HG02759 (cell line): ENCODE results near the gene ENTREP1.
"Not testable (repeated sequence)": the region's sequence is repeated elsewhere in the genome, so short reads cannot be mapped to it uniquely, and the experiment has no call there.

Source experiments
- ATAC-seq: cut with Tn5 transposase; IDR thresholded peaks from one replicate; pipeline ENCODE4 v1.9.1; 2021; ENCODE audit warnings: mild to moderate bottlenecking, moderate library complexity; ENCODE audit not compliant: unreplicated experiment

The ENTREP1 gene

DNA sequence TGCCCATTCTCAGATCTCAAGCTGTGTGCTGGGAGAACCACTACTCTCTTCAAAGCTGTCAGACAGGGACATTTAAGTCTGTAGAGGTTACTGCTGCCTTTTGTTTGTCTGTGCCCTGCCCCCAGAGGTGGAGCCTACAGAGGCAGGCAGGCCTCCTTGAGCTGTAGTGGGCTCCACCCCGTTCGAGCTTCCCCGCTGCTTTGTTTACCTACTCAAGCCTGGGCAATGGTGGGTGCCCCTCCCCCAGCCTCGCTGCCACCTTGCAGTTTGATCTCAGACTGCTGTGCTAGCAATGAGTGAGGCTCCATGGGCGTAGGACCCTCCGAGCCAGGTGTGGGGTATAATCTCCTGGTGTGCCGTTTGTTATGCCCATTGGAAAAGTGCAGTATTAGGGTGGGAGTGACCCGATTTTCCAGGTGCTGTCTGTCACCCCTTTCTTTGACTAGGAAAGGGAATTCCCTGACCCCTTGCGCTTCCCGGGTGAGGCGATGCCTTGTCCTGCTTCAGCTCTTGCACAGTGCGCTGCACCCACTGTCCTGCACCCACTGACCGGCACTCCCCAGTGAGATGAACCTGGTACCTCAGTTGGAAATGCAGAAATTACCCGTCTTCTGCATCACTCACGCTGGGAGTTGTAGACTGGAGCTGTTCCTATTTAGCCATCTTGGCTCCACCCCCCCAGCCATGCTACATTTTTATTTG is 115.4 kb downstream of the ENTREP1 start:
- ATAC-seq, result not testable (repeated sequence)
